Epithelial cell of esophagus (primary cell): ENCODE results near the gene MALRD1.
A peak's percentile ranks its signal among the peaks of the same experiment; 100 is the strongest.

ENCODE experiments used
- DNase-seq: peaks from one replicate; pipeline ENCODE4 v3.0.0; 2010; ENCODE audit warnings: low read depth
- H3K4me3 ChIP-seq: 2 replicates; pipeline ENCODE4 v1.5.1; 2011; ENCODE audit warnings: mild to moderate bottlenecking, low read length, control low read depth
- TF ChIP-seq, protein P1 (sequence below): IDR thresholded peaks from 2 replicates; pipeline ENCODE4 v1.5.1; 2011; ENCODE audit warnings: low read depth, mild to moderate bottlenecking, low read length, control low read depth, inconsistent platforms; ENCODE audit not compliant: insufficient read depth; ENCODE audit errors: missing control alignments

The MALRD1 gene

DNA sequence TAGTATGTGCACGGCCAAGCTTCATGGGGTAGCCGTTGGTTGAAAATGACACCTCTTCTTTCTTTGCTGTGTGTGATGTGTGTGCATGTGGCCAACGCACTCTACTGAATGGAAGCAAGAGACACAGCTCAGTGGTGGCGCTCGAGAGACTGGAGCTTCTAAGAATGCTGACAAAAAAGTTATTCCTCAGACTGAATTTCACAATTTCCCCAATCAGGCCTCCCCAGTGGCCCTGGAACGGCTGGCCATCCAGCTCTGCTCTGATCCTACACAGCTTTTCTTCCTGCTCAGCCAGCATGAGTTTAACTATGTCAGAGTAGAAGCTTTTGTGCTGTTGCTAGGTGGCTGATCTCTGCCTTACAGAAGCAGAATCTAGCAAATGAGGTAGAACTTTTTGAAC, 581.0 kb downstream of the MALRD1 start:
- TF ChIP-seq, protein P1, sequence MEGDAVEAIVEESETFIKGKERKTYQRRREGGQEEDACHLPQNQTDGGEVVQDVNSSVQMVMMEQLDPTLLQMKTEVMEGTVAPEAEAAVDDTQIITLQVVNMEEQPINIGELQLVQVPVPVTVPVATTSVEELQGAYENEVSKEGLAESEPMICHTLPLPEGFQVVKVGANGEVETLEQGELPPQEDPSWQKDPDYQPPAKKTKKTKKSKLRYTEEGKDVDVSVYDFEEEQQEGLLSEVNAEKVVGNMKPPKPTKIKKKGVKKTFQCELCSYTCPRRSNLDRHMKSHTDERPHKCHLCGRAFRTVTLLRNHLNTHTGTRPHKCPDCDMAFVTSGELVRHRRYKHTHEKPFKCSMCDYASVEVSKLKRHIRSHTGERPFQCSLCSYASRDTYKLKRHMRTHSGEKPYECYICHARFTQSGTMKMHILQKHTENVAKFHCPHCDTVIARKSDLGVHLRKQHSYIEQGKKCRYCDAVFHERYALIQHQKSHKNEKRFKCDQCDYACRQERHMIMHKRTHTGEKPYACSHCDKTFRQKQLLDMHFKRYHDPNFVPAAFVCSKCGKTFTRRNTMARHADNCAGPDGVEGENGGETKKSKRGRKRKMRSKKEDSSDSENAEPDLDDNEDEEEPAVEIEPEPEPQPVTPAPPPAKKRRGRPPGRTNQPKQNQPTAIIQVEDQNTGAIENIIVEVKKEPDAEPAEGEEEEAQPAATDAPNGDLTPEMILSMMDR = no peak
- H3K4me3 ChIP-seq = no peak overlapping the region
- no peak for DNase-seq

DNA sequence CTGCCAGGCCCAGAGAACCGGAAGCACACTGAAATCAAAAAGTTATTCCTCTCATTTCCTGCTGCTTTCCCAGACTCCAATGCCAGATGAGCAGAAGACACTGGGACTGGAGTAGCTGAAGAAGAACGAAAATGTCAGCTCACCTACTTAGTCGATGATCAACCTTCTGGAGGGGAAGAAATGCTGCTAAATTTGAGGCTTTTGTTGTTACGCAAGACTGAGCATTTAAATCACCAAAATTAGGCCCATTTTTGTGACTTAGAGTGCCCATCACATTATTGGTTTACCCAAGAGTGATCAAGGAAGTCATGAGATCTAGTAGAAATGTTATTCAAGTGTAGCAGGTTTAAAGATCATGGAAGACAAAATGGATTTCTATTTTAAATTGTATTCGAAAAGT, 585.6 kb downstream of the MALRD1 start:
- no peak overlapping the region for H3K4me3 ChIP-seq
- TF ChIP-seq, protein P1 = no peak
- no peak for DNase-seq

DNA sequence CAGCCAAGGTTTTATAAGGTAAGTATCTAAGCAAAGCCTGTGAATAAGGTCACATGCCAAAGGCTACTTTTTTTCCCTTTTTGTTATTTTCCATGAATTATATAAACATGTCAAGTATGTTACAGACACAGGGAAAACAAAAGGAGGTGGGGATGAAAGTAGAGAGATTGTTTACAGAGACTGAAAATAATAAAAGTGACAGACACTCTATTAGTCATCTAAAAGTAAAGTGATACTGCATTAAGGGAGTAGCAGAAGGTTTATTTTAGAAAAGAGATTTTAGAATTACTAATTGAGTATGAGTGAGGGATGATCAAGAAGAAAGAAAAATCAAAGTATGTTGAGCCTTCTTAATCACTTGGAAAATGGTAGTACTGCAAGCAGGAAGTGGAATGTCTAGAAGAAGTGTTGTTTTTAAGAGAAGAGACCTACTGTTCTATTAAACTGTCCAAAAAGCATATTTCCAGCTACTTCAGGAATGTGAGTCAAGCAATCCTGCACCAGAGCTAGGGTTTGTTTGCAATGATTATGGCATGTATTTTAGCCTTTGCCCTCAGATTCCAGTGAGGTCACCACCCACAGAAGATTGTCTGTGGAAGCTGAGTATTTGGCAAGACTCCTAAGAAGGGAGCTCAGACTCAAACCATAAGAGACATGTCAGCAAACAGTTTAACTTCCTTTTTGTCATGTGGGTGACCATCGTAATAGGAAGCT, 589.7 kb downstream of the MALRD1 start:
- DNase-seq = peak; percentile 38
- no peak overlapping the region for H3K4me3 ChIP-seq
- TF ChIP-seq, protein P1 = no peak

DNA sequence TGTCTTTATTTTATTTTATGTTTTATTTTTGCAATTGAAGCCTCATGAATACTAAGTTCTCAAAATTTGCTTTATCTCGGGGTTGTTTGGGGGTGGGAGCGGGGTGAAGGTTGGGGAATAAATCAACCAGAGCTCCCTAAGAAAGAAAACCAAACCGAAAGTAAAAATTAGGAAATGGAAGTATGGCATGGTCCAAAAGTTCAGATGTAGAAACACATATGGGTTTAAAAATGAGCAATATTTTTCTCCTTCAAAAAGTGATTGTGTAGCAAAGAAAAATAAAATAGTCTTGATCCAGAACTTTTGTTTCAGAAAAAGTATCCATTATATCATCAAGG, 590.3 kb downstream of the MALRD1 start:
- DNase-seq = no peak
- TF ChIP-seq, protein P1 = no peak
- no peak overlapping the region for H3K4me3 ChIP-seq

DNA sequence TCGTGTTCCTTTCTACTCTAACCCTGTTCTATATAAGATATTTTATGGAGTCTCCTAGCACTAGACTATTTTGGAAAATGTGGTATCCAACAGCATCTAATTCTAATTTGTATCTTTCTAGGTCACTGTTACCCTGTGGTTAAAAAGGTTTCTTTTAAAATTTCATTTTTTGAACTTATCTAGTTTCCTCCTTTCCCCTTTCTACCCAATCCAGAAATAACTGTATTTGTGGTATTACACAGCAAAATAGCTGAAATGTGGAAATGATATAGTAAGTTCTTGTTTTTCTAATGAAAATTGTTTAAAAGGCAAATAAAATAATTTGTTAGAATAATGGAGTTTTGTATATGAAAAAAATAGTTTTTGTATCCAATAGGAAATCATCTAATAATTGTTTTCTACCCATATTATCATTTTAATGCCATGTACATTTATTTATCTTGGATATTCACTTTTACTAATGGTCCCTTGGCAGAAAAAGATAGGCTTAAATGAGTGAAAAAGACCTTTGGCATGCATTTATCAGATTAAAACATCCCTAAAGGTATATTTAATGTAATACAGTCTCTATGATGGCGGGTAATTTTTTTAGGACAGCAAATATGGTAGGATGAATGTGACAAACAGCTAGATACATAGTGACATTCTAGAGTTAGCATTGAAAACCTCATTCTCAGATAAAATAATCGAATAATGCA, 592.1 kb downstream of the MALRD1 start:
- no peak for DNase-seq
- H3K4me3 ChIP-seq = no peak overlapping the region
- TF ChIP-seq, protein P1 = no peak

DNA sequence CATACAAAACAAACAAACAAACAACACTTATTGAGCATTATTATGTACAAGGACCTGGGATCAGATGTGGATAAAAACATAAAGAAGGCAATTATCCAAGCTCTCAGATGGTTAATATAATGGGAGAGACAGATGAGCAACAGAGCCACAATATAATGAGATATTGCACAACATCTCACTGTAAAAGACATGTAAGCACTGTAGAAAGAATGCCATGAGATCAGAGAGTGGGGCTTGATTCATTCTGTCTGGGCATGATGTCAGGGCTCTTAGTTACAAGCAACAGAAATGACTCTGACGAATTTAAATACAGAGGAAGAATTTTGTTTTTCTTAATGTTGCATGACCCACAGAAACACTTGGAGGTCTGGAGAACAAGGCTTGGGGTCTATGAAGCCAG, 602.9 kb downstream of the MALRD1 start:
- peak; percentile 93 for DNase-seq
- TF ChIP-seq, protein P1 = no peak
- no peak overlapping the region for H3K4me3 ChIP-seq

DNA sequence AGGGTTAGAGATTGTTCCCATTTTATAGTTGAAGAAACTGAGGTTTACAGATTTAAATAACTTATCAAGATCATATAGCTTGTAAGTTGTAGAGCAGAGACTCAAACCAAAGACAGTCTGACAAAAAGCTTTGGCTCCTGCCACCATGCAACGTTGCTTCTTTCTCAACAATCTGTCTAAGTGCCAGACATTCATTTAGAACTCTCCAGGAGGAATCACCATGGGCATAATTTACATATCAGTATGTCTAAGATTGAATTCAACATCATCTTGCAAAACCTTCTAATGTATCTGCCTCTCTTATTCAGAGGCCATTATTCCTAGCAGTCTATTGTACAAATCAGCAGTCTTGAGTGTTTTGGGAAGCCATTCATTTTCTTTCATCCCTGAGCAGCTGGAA, 604.1 kb downstream of the MALRD1 start:
- H3K4me3 ChIP-seq = no peak overlapping the region
- DNase-seq = no peak
- TF ChIP-seq, protein P1 = no peak
